Midbrain (tissue), 1 donor: ENCODE results near the gene MB21D2.

Experiments
- DNase-seq: peaks from one replicate; lab custom pipeline; 2025; lab: John Stamatoyannopoulos, UW

MB21D2 gene

GRCh38 chr3:192890347-192891335, 27.0 kb downstream of the MB21D2 start:
- DNase-seq = no peak

- DNase-seq = no peak
These were observed 28.0 kb downstream of the MB21D2 start for GRCh38 chr3:192889679-192890078.

GRCh38 chr3:192888190-192888589, 29.5 kb downstream of the MB21D2 start:
- DNase-seq = no peak

- DNase-seq = no peak
These were observed 30.0 kb downstream of the MB21D2 start for GRCh38 chr3:192887701-192888100.

- no peak for DNase-seq
These were observed 30.6 kb downstream of the MB21D2 start for GRCh38 chr3:192887047-192887446.

- DNase-seq = no peak
These were observed 32.6 kb downstream of the MB21D2 start for GRCh38 chr3:192884777-192885773.

- DNase-seq = no peak
These were observed 34.1 kb downstream of the MB21D2 start for GRCh38 chr3:192883512-192883911.

- no peak for DNase-seq
These were observed 36.4 kb downstream of the MB21D2 start for GRCh38 chr3:192881159-192881786.

- DNase-seq = no peak
These were observed 37.3 kb downstream of the MB21D2 start for GRCh38 chr3:192880313-192880712.

GRCh38 chr3:192879346-192880031, 38.2 kb downstream of the MB21D2 start:
- no peak for DNase-seq

- DNase-seq = no peak
These were observed 41.6 kb downstream of the MB21D2 start for GRCh38 chr3:192875971-192876565.

- no peak for DNase-seq
These were observed 46.8 kb downstream of the MB21D2 start for GRCh38 chr3:192870822-192871221.

- no peak for DNase-seq
These were observed 48.3 kb downstream of the MB21D2 start for GRCh38 chr3:192869131-192870031.

- no peak for DNase-seq
These were observed 50.0 kb downstream of the MB21D2 start for GRCh38 chr3:192867645-192868044.

GRCh38 chr3:192866804-192867203, 50.9 kb downstream of the MB21D2 start:
- no peak for DNase-seq

- DNase-seq = no peak
These were observed 52.7 kb downstream of the MB21D2 start for GRCh38 chr3:192864941-192865340.

GRCh38 chr3:192863091-192863420, 54.6 kb downstream of the MB21D2 start:
- no peak for DNase-seq

GRCh38 chr3:192862408-192863090, 55.1 kb downstream of the MB21D2 start:
- DNase-seq = no peak

- DNase-seq = no peak
These were observed 55.7 kb downstream of the MB21D2 start for GRCh38 chr3:192861972-192862371.
